ENCODE results near the gene XRN2.
"Not testable (repeated sequence)": the region's sequence is repeated elsewhere in the genome, so short reads cannot be mapped to it uniquely, and the experiment has no call there.

XRN2 gene

GRCh38 chr20:21391185-21391971 is 88.2 kb downstream of the XRN2 start:
- no peak for DNase-seq

- no peak for DNase-seq
Measured at GRCh38 chr20:21391972-21392352, 88.8 kb downstream of the XRN2 start.

- DNase-seq: no peak
Measured at GRCh38 chr20:21393166-21393565, 90.0 kb downstream of the XRN2 start.

GRCh38 chr20:21393816-21394519 is 90.8 kb downstream of the XRN2 start:
- DNase-seq: no peak

GRCh38 chr20:21394551-21394950 is 91.4 kb downstream of the XRN2 start:
- DNase-seq: no peak

GRCh38 chr20:21395051-21395665 is 92.0 kb downstream of the XRN2 start:
- DNase-seq: no peak

- DNase-seq: peak; percentile 63
Measured at GRCh38 chr20:21395666-21396598, 92.8 kb downstream of the XRN2 start.

- DNase-seq: no peak
Measured at GRCh38 chr20:21396599-21397340, 93.6 kb downstream of the XRN2 start.

GRCh38 chr20:21397341-21398108 is 94.4 kb downstream of the XRN2 start, which contains the start of gene NKX2-4:
NKX2-4 (minus strand) TSS chr20:21397526; CDS start chr20:21397399, 127 bp downstream.
- no peak for DNase-seq

- no peak for DNase-seq
Measured at GRCh38 chr20:21398109-21399004, 95.2 kb downstream of the XRN2 start.

- no peak for DNase-seq
Measured at GRCh38 chr20:21399005-21399475, 95.9 kb downstream of the XRN2 start.

GRCh38 chr20:21411725-21412124 is 108.6 kb downstream of the XRN2 start:
- no peak for DNase-seq

GRCh38 chr20:21413996-21414395 is 110.9 kb downstream of the XRN2 start:
- DNase-seq: not testable (repeated sequence)

- DNase-seq: not testable (repeated sequence)
Measured at GRCh38 chr20:21419147-21419546, 116.0 kb downstream of the XRN2 start.

- no peak for DNase-seq
Measured at GRCh38 chr20:21421601-21422236, 118.6 kb downstream of the XRN2 start.

- not testable (repeated sequence) for DNase-seq
Measured at GRCh38 chr20:21423712-21424111, 120.6 kb downstream of the XRN2 start.

- DNase-seq: no peak
Measured at GRCh38 chr20:21424846-21425245, 121.7 kb downstream of the XRN2 start.

- DNase-seq: no peak
Measured at GRCh38 chr20:21430020-21430419, 126.9 kb downstream of the XRN2 start.

- DNase-seq: no peak
Measured at GRCh38 chr20:21432911-21433310, 129.8 kb downstream of the XRN2 start.

Measured in central memory CD4-positive, alpha-beta T cell (primary cell).